GM10248 (cell line): ENCODE results near the gene APLP1.

Source experiments
- CTCF ChIA-PET: fragments of 300-600 bp; sonication (Branson Sonifier 250); formaldehyde crosslinking; extraction: SDS; loops from one replicate; lab custom pipeline; 2021; ENCODE audit warnings: antibody characterized with exemption; lab: Yijun Ruan, JAX
- POLR2A ChIA-PET: fragments of 350-650 bp; sonication (Branson Sonifier 250); formaldehyde crosslinking; extraction: SDS; loops from one replicate; lab custom pipeline; 2020; ENCODE audit warnings: antibody characterized with exemption; lab: Yijun Ruan, JAX
- DNase-seq: peaks from one replicate; pipeline ENCODE4 v3.0.0; 2012; ENCODE audit errors: extremely low spot score
- TF ChIP-seq, protein P1 (sequence below): IDR thresholded peaks from 2 replicates; pipeline ENCODE4 v1.5.1; 2012; ENCODE audit warnings: mild to moderate bottlenecking, low read depth; ENCODE audit errors: extremely low read depth, missing control alignments, control extremely low read depth

APLP1 gene

DNA sequence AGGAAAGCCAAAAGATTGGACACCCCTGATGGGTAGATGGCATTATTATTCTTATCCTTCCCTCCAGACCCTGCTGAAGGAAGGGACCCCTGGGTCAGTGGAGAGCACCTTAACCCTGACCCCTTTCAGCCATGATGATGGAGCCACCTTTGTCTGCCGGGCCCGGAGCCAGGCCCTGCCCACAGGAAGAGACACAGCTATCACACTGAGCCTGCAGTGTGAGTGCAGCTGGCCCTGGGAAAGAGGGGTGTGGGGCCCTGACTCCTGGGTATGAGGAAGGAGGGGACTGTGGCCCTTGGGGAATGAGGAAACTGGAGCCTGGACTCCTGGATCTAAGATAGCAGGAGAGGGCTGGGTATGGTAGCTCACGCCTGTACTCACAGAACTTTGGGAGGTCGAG, 9.0 kb upstream of the APLP1 start:
- POLR2A ChIA-PET, result interaction anchor here (0.6 kb wide), 1 partner anchor 198 kb away, joined by 4 read pairs; no protein-coding TSS in a partner anchor
- no peak for DNase-seq
- TF ChIP-seq, protein P1, sequence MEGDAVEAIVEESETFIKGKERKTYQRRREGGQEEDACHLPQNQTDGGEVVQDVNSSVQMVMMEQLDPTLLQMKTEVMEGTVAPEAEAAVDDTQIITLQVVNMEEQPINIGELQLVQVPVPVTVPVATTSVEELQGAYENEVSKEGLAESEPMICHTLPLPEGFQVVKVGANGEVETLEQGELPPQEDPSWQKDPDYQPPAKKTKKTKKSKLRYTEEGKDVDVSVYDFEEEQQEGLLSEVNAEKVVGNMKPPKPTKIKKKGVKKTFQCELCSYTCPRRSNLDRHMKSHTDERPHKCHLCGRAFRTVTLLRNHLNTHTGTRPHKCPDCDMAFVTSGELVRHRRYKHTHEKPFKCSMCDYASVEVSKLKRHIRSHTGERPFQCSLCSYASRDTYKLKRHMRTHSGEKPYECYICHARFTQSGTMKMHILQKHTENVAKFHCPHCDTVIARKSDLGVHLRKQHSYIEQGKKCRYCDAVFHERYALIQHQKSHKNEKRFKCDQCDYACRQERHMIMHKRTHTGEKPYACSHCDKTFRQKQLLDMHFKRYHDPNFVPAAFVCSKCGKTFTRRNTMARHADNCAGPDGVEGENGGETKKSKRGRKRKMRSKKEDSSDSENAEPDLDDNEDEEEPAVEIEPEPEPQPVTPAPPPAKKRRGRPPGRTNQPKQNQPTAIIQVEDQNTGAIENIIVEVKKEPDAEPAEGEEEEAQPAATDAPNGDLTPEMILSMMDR, result no peak
- CTCF ChIA-PET, result no interaction called here

DNA sequence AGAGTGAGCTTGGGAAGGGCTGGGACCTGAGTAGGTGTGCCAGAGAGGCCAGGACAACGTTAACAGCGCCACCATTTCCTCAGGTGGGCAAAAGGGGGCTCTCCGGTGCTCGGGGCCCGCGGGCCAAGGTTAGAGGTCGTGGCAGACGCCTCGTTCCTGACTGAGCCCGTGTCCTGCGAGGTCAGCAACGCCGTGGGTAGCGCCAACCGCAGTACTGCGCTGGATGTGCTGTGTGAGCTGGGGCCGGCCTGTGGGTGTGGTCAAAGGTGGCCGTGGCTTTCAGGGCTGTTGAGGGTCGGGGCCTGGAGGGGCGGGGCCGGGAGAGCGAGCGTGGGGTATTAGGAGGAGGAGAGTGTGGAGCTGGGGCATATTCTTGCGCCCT, 7.9 kb upstream of the APLP1 start:
- TF ChIP-seq, protein P1, result no peak
- CTCF ChIA-PET, result no interaction called here
- POLR2A ChIA-PET, result no interaction called here
- no peak for DNase-seq

DNA sequence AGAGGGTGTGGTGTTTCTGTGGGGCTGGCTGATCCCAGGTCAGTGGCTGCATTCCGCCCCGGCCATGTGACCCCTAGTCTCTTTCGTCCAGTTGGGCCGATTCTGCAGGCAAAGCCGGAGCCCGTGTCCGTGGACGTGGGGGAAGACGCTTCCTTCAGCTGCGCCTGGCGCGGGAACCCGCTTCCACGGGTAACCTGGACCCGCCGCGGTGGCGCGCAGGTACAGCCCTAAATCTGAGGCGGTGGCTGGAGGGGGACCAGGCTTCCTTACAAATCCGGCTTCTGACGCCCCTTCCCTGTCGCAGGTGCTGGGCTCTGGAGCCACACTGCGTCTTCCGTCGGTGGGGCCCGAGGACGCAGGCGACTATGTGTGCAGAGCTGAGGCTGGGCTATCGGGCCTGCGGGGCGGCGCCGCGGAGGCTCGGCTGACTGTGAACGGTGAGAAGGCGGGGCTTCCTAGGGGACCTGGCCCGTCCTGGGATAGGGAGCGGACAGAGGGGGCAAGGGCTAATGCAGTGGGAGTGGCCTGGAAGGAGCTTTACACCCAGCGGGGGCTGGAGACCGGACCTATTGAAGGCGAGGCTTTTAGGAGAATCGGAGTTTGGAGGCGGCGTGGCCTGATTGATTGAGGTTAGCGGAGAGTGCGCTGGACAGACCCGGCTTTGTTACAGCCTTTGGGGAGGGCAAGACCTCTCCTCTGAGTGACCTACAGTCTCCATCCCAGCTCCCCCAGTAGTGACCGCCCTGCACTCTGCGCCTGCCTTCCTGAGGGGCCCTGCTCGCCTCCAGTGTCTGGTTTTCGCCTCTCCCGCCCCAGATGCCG, 7.3 kb upstream of the APLP1 start:
- POLR2A ChIA-PET, result no interaction called here
- DNase-seq, result no peak
- CTCF ChIA-PET, result no interaction called here
- TF ChIP-seq, protein P1, result no peak

DNA sequence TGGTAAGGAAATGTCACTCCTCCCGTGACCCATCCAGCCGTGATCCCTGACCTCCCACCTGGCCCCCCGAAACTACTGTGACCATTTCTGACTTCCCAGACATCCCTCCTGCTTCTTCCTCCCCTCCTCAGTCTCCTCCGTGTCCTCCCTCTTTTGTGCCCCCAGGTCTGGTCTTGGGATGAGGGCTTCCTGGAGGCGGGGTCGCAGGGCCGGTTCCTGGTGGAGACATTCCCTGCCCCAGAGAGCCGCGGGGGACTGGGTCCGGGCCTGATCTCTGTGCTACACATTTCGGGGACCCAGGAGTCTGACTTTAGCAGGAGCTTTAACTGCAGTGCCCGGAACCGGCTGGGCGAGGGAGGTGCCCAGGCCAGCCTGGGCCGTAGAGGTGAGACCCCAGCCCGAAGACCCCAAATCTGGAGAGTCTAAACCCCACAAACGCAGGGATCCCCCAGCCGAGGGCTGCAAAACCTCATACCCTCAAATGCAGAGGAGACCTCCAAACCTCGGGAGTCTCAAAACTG, 6.7 kb upstream of the APLP1 start:
- no peak for DNase-seq
- TF ChIP-seq, protein P1, result no peak
- POLR2A ChIA-PET, result no interaction called here
- CTCF ChIA-PET, result no interaction called here

DNA sequence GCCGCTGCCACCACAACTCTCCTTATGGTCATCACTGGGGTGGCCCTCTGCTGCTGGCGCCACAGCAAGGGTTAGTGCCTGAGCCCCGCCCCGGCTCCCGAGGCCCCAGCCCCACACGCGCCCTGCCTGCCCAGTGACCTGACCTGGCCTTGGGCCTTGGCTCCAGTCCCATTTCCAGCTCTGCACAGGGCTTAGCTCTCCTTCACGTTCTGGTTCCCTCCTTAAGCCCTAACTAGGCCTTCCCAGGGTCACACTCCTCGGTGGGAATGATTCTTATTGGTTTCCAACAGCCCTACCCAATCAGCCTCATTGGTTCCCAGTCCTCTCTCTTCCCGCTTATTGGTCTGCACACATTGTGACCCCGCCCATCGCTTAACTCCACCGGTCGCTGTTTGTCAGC, 5.8 kb upstream of the APLP1 start:
- TF ChIP-seq, protein P1, result no peak
- no peak for DNase-seq
- ChIA-PET CTCF (no interaction called here), POLR2A (no interaction called here)

DNA sequence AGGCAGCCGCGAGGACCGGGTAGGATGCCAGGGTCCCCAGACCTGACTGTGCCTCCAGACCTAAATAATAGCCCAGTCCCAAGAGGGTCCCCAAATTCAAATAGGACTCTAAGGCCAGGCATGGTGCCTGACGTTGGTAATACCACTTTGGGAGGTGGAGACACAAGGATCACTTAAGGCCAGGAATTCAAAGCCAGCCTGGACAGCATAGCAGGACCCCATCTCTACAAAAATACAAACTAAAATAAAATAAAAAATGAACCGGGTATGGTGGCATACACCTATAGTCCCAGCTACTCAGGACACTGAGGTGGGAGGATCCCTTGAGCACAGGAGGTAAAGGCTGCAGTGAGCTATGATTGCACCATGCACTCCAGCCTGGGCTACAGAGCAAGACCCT, 5.4 kb upstream of the APLP1 start:
- CTCF ChIA-PET, result no interaction called here
- POLR2A ChIA-PET, result no interaction called here
- TF ChIP-seq, protein P1, result no peak
- no peak for DNase-seq
